Motor neuron (in vitro differentiated cells): ENCODE results near the gene SAFB. TPM values are rescaled to one million over a fixed set of nuclear protein-coding genes. Genes with fewer than 3 reads are reported as not detected.

Experiments used
- ATAC-seq, 8 experiments: fragments of 200-7000 bp; cut with Tn5 transposase; replicated peaks in 6 of 8; 2 replicates each; pipeline ENCODE4 v1.8.0; 2021; ENCODE audit warnings: mild to moderate bottlenecking in 8 of 8, moderate library complexity in 8 of 8
- H3K27ac ChIP-seq, 2 donors: fragments of 250-450 bp; sonication (Bioruptor Pico); 2 replicates each; pipeline ENCODE4 v1.9.0; 2021; ENCODE audit warnings: antibody characterized with exemption in 2 of 2, mild to moderate bottlenecking in 2 of 2, moderate library complexity in 1 of 2
- H3K4me1 ChIP-seq, 2 donors: fragments of 250-450 bp; sonication (Bioruptor Pico); replicated peaks in 1 of 2; 2 replicates each; pipeline ENCODE4 v1.6.1; 2021; ENCODE audit warnings: antibody characterized with exemption in 2 of 2, mild to moderate bottlenecking in 2 of 2, moderate library complexity in 1 of 2
- H3K4me3 ChIP-seq, 5 donors: fragments of 250-450 bp; sonication (Bioruptor Pico); 2 replicates each; pipeline ENCODE4 v1.9.0; 2021; ENCODE audit warnings: antibody characterized with exemption in 5 of 5, mild to moderate bottlenecking in 5 of 5, moderate library complexity in 4 of 5
- WGBS, 10 experiments: fragments of 450-650 bp; shearing (Covaris generic); methylation state at CpG; one replicate each; pipeline ENCODE4 v1.0.0; 2022; 5-methylcytosine and 5-hydroxymethylcytosine counted together
- in situ Hi-C, 9 experiments: fragments of 400-800 bp; cut with MboI; loops; one replicate each; pipeline ENCODE4 v1.15.0; 2021; ENCODE audit warnings: low sequenced_read_pairs in 9 of 9, low pct_unique_long_range_greater_than_20kb in 2 of 9; ENCODE audit not compliant: unreplicated experiment in 9 of 9
- total RNA-seq, 8 experiments: library from RNA; unstranded; fragments of 300-600 nt; gene quantifications; 2 replicates each; pipeline versions ENCODE4 v1.2.3 to v1.2.4, GENCODE V29; 2022

SAFB gene
- total RNA-seq, 8 experiments from 2014 or later = 37.2 to 144 (median 73.5) TPM

GRCh38 chr19:5678071-5678718 lies 55.3 kb downstream of the SAFB start:
- in situ Hi-C loops = no loop called here
- Histone ChIP-seq H3K27ac (no peak overlapping the region), H3K4me3 (no peak overlapping the region), H3K4me1 (peaks cover 8 to 14% of the 10 kb centered on the region in 2 donors)
- 87 to 100% (median 100%) methylated on average over 1 to 6 of the region's 22 CpGs; no CpG with 5 or more reads in 7 of the 10 experiments for WGBS, 10 experiments
- no peak for ATAC-seq

- WGBS, 10 experiments = 0 to 75% (median 41%) methylated on average over 1 to 13 of the region's 26 CpGs; no CpG with 5 or more reads in 1 of the 10 experiments
- ATAC-seq = no peak
- Histone ChIP-seq H3K4me1 (peaks cover 8 to 14% of the 10 kb centered on the region in 2 donors), H3K4me3 (peak overlapping the region; percentile 55 to 81 (median 58)), H3K27ac (peak overlapping the region; percentile 79 to 98)
- in situ Hi-C loops = no loop called here
Observed at GRCh38 chr19:5679289-5680083, 56.6 kb downstream of the SAFB start.

- 0 to 1% (median 1%) methylated on average over 1 to 12 of the region's 23 CpGs; no CpG with 5 or more reads in 6 of the 10 experiments for WGBS, 10 experiments
- Histone ChIP-seq H3K4me3 (peak overlapping the region; percentile 55 to 81 (median 58)), H3K4me1 (peaks cover 8 to 14% of the 10 kb centered on the region in 2 donors), H3K27ac (peak overlapping the region; percentile 79 to 98)
- ATAC-seq = peak; percentile 2 to 22 (median 8)
- in situ Hi-C loops = no loop called here
Observed at GRCh38 chr19:5680084-5680436, 57.2 kb downstream of the SAFB start.

GRCh38 chr19:5680437-5681368 lies 57.8 kb downstream of the SAFB start, which contains the start of the genes HSD11B1L and MICOS13:
Gene HSD11B1L, plus strand, starts transcription at chr19:5681027. Its CDS starts 3,806 bp downstream, at chr19:5684833.
Gene MICOS13, minus strand, starts transcription at chr19:5680516. Its CDS starts 30 bp downstream, at chr19:5680486.
- in situ Hi-C loops = no loop called here
- peak; percentile 89 to 96 (median 91) for ATAC-seq

GRCh38 chr19:5681391-5682106 lies 58.7 kb downstream of the SAFB start:
- peaks cover 8 to 18% of the 10 kb centered on the region in 2 donors for H3K4me1 ChIP-seq
- peak overlapping the region; percentile 55 to 81 (median 58) for H3K4me3 ChIP-seq
- ATAC-seq = no peak
- in situ Hi-C loops = no loop called here
- peak overlapping the region; percentile 48 to 50 for H3K27ac ChIP-seq
- 43 to 93% (median 64%) methylated on average over 3 to 16 of the region's 17 CpGs; no CpG with 5 or more reads in 1 of the 10 experiments for WGBS, 10 experiments

More at GRCh38 chr19:5680437-5681368, 57.8 kb downstream of the SAFB start, which contains the start of the genes HSD11B1L and MICOS13:
- Histone ChIP-seq H3K27ac (peak within 1 kb of the TSS; percentile 95 to 98), H3K4me1 (peaks cover 8 to 14% of the 10 kb centered on the region in 2 donors), H3K4me3 (peak within 1 kb of the TSS; percentile 55 to 81 (median 58))
- 0 to 7% (median 1%) methylated on average over 3 to 15 of the region's 94 CpGs; no CpG with 5 or more reads in 5 of the 10 experiments for WGBS, 10 experiments

GRCh38 chr19:5682107-5682482 lies 59.2 kb downstream of the SAFB start:
- peaks cover 8 to 18% of the 10 kb centered on the region in 2 donors for H3K4me1 ChIP-seq
- H3K4me3 ChIP-seq = peak overlapping the region in 3 of 5 donors; percentile 55 to 58 (median 58)
- in situ Hi-C loops = no loop called here
- no peak overlapping the region for H3K27ac ChIP-seq
- no peak for ATAC-seq
- WGBS, 10 experiments = 80 to 100% (median 100%) methylated on average over 1 to 2 of the region's 3 CpGs; no CpG with 5 or more reads in 7 of the 10 experiments

- no peak for ATAC-seq
- WGBS, 10 experiments = 61 to 100% (median 90%) methylated on average over 1 to 8 of the region's 10 CpGs; no CpG with 5 or more reads in 1 of the 10 experiments
- in situ Hi-C loops = no loop called here
- peaks cover 8 to 18% of the 10 kb centered on the region in 2 donors for H3K4me1 ChIP-seq
- H3K4me3 ChIP-seq = no peak overlapping the region
- no peak overlapping the region for H3K27ac ChIP-seq
Observed at GRCh38 chr19:5683177-5683886, 60.4 kb downstream of the SAFB start.

- Histone ChIP-seq H3K4me3 (no peak overlapping the region), H3K27ac (no peak overlapping the region), H3K4me1 (peaks cover 4 to 12% of the 10 kb centered on the region in 2 donors)
- ATAC-seq = no peak
- 67 to 100% (median 96%) methylated on average over 3 to 9 of the region's 22 CpGs; no CpG with 5 or more reads in 2 of the 10 experiments for WGBS, 10 experiments
- in situ Hi-C loops = no loop called here
Observed at GRCh38 chr19:5684694-5685430, 62.0 kb downstream of the SAFB start.

GRCh38 chr19:5686326-5686646 lies 63.4 kb downstream of the SAFB start:
- WGBS, 10 experiments = 0 to 50% methylated on average over 1 to 5 of the region's 16 CpGs; no CpG with 5 or more reads in 8 of the 10 experiments
- peak overlapping the region; percentile 24 to 43 (median 41) for H3K4me3 ChIP-seq
- in situ Hi-C loops = no loop called here
- ATAC-seq = no peak
- H3K4me1 ChIP-seq = peaks cover 4 to 13% of the 10 kb centered on the region in 2 donors
- H3K27ac ChIP-seq = peak overlapping the region in 1 of 2 donors; percentile 45

- peaks cover 4 to 14% of the 10 kb centered on the region in 2 donors for H3K4me1 ChIP-seq
- H3K4me3 ChIP-seq = peak overlapping the region; percentile 24 to 43 (median 41)
- 0% methylated on average over 3 of the region's 59 CpGs; no CpG with 5 or more reads in 9 of the 10 experiments for WGBS, 10 experiments
- in situ Hi-C loops = no loop called here
- ATAC-seq = peak; percentile 53 to 73 (median 63)
- peak overlapping the region; percentile 10 to 27 for H3K27ac ChIP-seq
Observed at GRCh38 chr19:5686647-5687359, 63.9 kb downstream of the SAFB start.
